ENCODE results near the gene SKIC3.

GRCh38 chr5:95555553-95555952 is 776 bp upstream of the SKIC3 start:
- no peak for TF ChIP-seq REST (IDR thresholded peaks at IDR 0.05; ENCODE audit: unreplicated experiment)
- TF ChIP-seq POLR2AphosphoS5 (IDR thresholded peaks at IDR 0.05; ENCODE audit: low read depth) = no peak
- no peak for TF ChIP-seq CTCF (conservative IDR thresholded peaks at IDR 0.05; ENCODE audit: low read depth in 2 of 2)
- TF ChIP-seq EZH2phosphoT487 (IDR thresholded peaks at IDR 0.05; ENCODE audit: unreplicated experiment) = no peak
- no peak for TF ChIP-seq EZH2 (IDR thresholded peaks at IDR 0.05; ENCODE audit: low read depth, unreplicated experiment)
- TF ChIP-seq ZNF462 (CRISPR knock-in tag; IDR thresholded peaks at IDR 0.05) = no peak
- TF ChIP-seq ZNF331 (CRISPR knock-in tag; IDR thresholded peaks at IDR 0.05; ENCODE audit: low read depth) = no peak
- TF ChIP-seq ETS1 (IDR thresholded peaks at IDR 0.05) = no peak
- no peak for TF ChIP-seq CREB1 (CRISPR knock-in tag; IDR thresholded peaks at IDR 0.05; ENCODE audit: low read depth)
- TF ChIP-seq STAT1 (IDR thresholded peaks at IDR 0.05; ENCODE audit: unreplicated experiment) = no peak
- TF ChIP-seq JUNB (IDR thresholded peaks at IDR 0.05; ENCODE audit: unreplicated experiment) = no peak
- TF ChIP-seq NANOG (IDR thresholded peaks at IDR 0.05; ENCODE audit: borderline replicate concordance) = no peak

Measured in GM23338 (cell line).